ENCODE data around the gene NEDD8.

- TF ChIP-seq POLR2A (IDR thresholded peaks at IDR 0.05) (no peak), CTCF (IDR thresholded peaks at IDR 0.05) (peak in 4 of 7 experiments; percentile 5 to 26 (median 22))
Measured at GRCh38 chr14:24273422-24273998, 41.3 kb upstream of the NEDD8 start.
